Measurements from ENCODE around the gene NAA15.
"Not testable (repeated sequence)": the region's sequence is repeated elsewhere in the genome, so short reads cannot be mapped to it uniquely, and the experiment has no call there.

DNA sequence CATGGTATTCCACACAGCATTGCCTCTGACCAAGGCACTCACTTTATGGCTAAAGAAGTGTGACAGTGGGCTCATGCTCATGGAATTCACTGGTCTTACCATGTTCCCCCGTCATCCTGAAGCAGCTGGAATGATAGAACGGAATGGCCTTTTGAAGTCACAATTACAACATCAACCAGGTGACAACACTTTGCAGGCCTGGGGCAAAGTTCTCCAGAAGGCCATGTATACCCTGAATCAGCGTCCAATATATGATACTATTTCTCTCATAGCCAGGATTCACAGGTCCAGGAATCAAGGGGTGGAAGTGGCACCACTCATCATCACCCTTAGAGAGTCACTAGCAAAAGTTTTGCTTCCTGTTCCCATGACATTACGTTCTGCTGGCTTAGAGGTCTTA is 145.8 kb downstream of the NAA15 start:
- TF ChIP-seq, protein P1, sequence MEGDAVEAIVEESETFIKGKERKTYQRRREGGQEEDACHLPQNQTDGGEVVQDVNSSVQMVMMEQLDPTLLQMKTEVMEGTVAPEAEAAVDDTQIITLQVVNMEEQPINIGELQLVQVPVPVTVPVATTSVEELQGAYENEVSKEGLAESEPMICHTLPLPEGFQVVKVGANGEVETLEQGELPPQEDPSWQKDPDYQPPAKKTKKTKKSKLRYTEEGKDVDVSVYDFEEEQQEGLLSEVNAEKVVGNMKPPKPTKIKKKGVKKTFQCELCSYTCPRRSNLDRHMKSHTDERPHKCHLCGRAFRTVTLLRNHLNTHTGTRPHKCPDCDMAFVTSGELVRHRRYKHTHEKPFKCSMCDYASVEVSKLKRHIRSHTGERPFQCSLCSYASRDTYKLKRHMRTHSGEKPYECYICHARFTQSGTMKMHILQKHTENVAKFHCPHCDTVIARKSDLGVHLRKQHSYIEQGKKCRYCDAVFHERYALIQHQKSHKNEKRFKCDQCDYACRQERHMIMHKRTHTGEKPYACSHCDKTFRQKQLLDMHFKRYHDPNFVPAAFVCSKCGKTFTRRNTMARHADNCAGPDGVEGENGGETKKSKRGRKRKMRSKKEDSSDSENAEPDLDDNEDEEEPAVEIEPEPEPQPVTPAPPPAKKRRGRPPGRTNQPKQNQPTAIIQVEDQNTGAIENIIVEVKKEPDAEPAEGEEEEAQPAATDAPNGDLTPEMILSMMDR (IDR thresholded peaks at IDR 0.05; ENCODE audit: insufficient read depth, low read length) = not testable (repeated sequence)
- TF ChIP-seq SPI1 (IDR thresholded peaks at IDR 0.05; ENCODE audit: borderline replicate concordance, low read depth) = not testable (repeated sequence)
- TF ChIP-seq, protein P2, sequence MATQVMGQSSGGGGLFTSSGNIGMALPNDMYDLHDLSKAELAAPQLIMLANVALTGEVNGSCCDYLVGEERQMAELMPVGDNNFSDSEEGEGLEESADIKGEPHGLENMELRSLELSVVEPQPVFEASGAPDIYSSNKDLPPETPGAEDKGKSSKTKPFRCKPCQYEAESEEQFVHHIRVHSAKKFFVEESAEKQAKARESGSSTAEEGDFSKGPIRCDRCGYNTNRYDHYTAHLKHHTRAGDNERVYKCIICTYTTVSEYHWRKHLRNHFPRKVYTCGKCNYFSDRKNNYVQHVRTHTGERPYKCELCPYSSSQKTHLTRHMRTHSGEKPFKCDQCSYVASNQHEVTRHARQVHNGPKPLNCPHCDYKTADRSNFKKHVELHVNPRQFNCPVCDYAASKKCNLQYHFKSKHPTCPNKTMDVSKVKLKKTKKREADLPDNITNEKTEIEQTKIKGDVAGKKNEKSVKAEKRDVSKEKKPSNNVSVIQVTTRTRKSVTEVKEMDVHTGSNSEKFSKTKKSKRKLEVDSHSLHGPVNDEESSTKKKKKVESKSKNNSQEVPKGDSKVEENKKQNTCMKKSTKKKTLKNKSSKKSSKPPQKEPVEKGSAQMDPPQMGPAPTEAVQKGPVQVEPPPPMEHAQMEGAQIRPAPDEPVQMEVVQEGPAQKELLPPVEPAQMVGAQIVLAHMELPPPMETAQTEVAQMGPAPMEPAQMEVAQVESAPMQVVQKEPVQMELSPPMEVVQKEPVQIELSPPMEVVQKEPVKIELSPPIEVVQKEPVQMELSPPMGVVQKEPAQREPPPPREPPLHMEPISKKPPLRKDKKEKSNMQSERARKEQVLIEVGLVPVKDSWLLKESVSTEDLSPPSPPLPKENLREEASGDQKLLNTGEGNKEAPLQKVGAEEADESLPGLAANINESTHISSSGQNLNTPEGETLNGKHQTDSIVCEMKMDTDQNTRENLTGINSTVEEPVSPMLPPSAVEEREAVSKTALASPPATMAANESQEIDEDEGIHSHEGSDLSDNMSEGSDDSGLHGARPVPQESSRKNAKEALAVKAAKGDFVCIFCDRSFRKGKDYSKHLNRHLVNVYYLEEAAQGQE (IDR thresholded peaks at IDR 0.05; ENCODE audit: insufficient replicate concordance, low read depth) = not testable (repeated sequence)

Measured in HL-60 (cell line).